ENCODE results near the gene IRF2.
"Not testable (repeated sequence)": the region's sequence is repeated elsewhere in the genome, so short reads cannot be mapped to it uniquely, and the experiment has no call there.

IRF2 gene

GRCh38 chr4:184346682-184347081 lies 127.7 kb downstream of the IRF2 start:
- DNase-seq (ENCODE audit: low read depth in 2 of 2): no peak

- not testable (repeated sequence) for DNase-seq (ENCODE audit: low read depth in 2 of 2)
Observed at GRCh38 chr4:184346273-184346672, 128.1 kb downstream of the IRF2 start.

GRCh38 chr4:184345573-184345922 lies 128.8 kb downstream of the IRF2 start:
- no peak for DNase-seq (ENCODE audit: low read depth in 2 of 2)

- no peak for DNase-seq (ENCODE audit: low read depth in 2 of 2)
Observed at GRCh38 chr4:184344899-184345572, 129.3 kb downstream of the IRF2 start.

GRCh38 chr4:184344435-184344834 lies 129.9 kb downstream of the IRF2 start:
- DNase-seq (ENCODE audit: low read depth in 2 of 2): no peak

- peak in 1 of 2 donors; percentile 15 for DNase-seq (ENCODE audit: low read depth in 2 of 2)
Observed at GRCh38 chr4:184343502-184344177, 130.7 kb downstream of the IRF2 start.

- DNase-seq (ENCODE audit: low read depth in 2 of 2): not testable (repeated sequence)
Observed at GRCh38 chr4:184342857-184343237, 131.5 kb downstream of the IRF2 start.

GRCh38 chr4:184342167-184342856 lies 132.0 kb downstream of the IRF2 start:
- DNase-seq (ENCODE audit: low read depth in 2 of 2): no peak

GRCh38 chr4:184339398-184340193 lies 134.8 kb downstream of the IRF2 start:
- DNase-seq (ENCODE audit: low read depth in 2 of 2): not testable (repeated sequence)

DNA sequence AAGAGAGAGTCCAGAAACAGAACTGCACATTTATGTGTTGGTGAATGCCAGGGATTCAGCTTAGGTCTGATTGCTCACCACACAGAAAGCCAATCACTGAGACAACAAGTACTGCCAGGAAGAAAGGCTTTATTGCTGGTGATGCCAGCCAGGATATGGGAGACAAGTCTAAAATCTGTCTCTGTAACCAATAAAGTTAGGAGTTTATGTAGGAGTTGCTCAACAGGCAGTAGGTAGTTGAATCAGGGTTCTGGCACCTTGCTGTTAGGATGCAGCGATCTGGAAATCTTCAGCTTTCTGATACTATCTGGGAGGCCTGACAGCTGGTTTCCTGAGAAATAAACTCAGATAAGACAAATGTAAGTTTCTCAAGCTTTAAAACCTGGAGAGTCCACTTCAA lies 136.4 kb downstream of the IRF2 start:
- no peak for DNase-seq (ENCODE audit: low read depth in 2 of 2)

Measured in stimulated activated CD8-positive, alpha-beta memory T cell treated with anti-CD3 and anti-CD28 coated beads, Interleukin-2, amount 100 ng/mL, for 48 hours (primary cell).